K562 (cell line): ENCODE data around the gene BCL2L15. TPM values are rescaled to one million over a fixed set of nuclear protein-coding genes. Genes with fewer than 3 reads are reported as not detected.

Source experiments
- ETS1 ChIP-seq: conservative IDR thresholded peaks from 2 replicates; pipeline ENCODE4 v1.6.1; 2011; ENCODE audit warnings: low read depth, mild to moderate bottlenecking, low read length; ENCODE audit not compliant: control insufficient read depth
- FOXK1 ChIP-seq: sonication (generic); formaldehyde crosslinking; IDR thresholded peaks from 2 replicates; pipeline ENCODE4 v1.8.0; 2022; ENCODE audit warnings: missing genetic modification reagents, mild to moderate bottlenecking, borderline replicate concordance
- FOXM1 ChIP-seq, 2 experiments: fragments of 450-650 bp in 1 of 2; sonication (generic) in 1 of 2; formaldehyde crosslinking in 1 of 2; IDR thresholded peaks; 2 replicates each; pipeline versions ENCODE4 v1.6.1 to v1.9.0; 2017 to 2022; ENCODE audit warnings: low read depth in 2 of 2, mild to moderate bottlenecking in 2 of 2, missing genetic modification reagents in 1 of 2, moderate library complexity in 1 of 2
- GTF2F1 ChIP-seq: IDR thresholded peaks from 2 replicates; pipeline ENCODE4 v1.6.1; 2011; ENCODE audit warnings: low read depth, low read length, improper control_type of control experiment
- HIVEP1 ChIP-seq: fragments of 250-450 bp; sonication (Bioruptor Pico); IDR thresholded peaks from 2 replicates; pipeline ENCODE4 v1.4.0; 2020; ENCODE audit warnings: mild to moderate bottlenecking
- NELFE ChIP-seq: IDR thresholded peaks from 2 replicates; pipeline ENCODE4 v1.6.1; 2011; ENCODE audit warnings: mild to moderate bottlenecking; ENCODE audit not compliant: insufficient read depth, insufficient read length
- PURB ChIP-seq: sonication (generic); formaldehyde crosslinking; IDR thresholded peaks from 2 replicates; pipeline ENCODE4 v1.9.0; 2021; ENCODE audit warnings: low read depth, mild to moderate bottlenecking, missing genetic modification reagents
- TFAM ChIP-seq: fragments of 250-450 bp; sonication (Bioruptor Pico); conservative IDR thresholded peaks from 2 replicates; pipeline ENCODE4 v1.5.0; 2021; ENCODE audit warnings: mild to moderate bottlenecking, moderate library complexity
- THRAP3 ChIP-seq: fragments of 450-650 bp; IDR thresholded peaks from 2 replicates; pipeline ENCODE4 v1.6.1; 2016; ENCODE audit warnings: mild to moderate bottlenecking, inconsistent platforms, borderline replicate concordance
- ZFP30 ChIP-seq: fragments of 250-450 bp; sonication (Bioruptor Pico); IDR thresholded peaks from 2 replicates; pipeline ENCODE4 v1.8.0; 2022; ENCODE audit warnings: moderate library complexity, mild to moderate bottlenecking, inconsistent platforms, borderline replicate concordance
- ZNF175 ChIP-seq: fragments of 200-800 bp; sonication (Bioruptor generic); IDR thresholded peaks from 2 replicates; pipeline ENCODE4 v1.6.1; 2016; ENCODE audit warnings: low read depth, mild to moderate bottlenecking, missing genetic modification characterization, missing compliant biosample characterization
- ZNF696 ChIP-seq: fragments of 250-450 bp; sonication (Bioruptor Pico); conservative IDR thresholded peaks from 2 replicates; pipeline ENCODE4 v1.4.0; 2020; ENCODE audit warnings: mild to moderate bottlenecking, moderate library complexity
- ZNF778 ChIP-seq: fragments of 450-650 bp; formaldehyde crosslinking; IDR thresholded peaks from 2 replicates; pipeline ENCODE4 v1.4.0; 2020; ENCODE audit warnings: mild to moderate bottlenecking, moderate library complexity
- ZNF785 ChIP-seq: fragments of 250-450 bp; sonication (Bioruptor Pico); IDR thresholded peaks from 2 replicates; pipeline ENCODE4 v1.4.0; 2020; ENCODE audit warnings: mild to moderate bottlenecking
- polyA plus RNA-seq, 8 experiments: library from polyadenylated mRNA; depleted of rRNA in 4 of 8; stranded (reverse) in 5 of 8; unstranded in 3 of 8; fragments of >200 nt; fragmentation: Nextera tagmentation in 2 of 8; fragmentation: Illumina TruSeq in 1 of 8; extraction: Ambion mirVana in 2 of 8; extraction: Trizol in 1 of 8; gene quantifications; 2 replicates each; pipeline versions ENCODE4 v1.2.1 to v1.2.3, GENCODE V29; 2011 to 2014; ENCODE audit warnings: inconsistent platforms in 1 of 8, missing spikeins in 1 of 8
- total RNA-seq, 7 experiments: library from RNA; depleted of rRNA in 6 of 7; stranded (reverse); fragments of >200 nt in 6 of 7; fragmentation: Illumina TruSeq in 2 of 7; extraction: Trizol in 2 of 7; gene quantifications; 2 replicates each; pipeline versions ENCODE4 v1.2.1 to v1.2.3, GENCODE V29; 2011 to 2021; ENCODE audit warnings: low replicate concordance in 1 of 7
- TF ChIP-seq, protein P1 (sequence below), 2 experiments: fragments of 450-650 bp; formaldehyde crosslinking in 1 of 2; IDR thresholded peaks; 2 replicates each; pipeline versions ENCODE4 v1.4.0 to v1.6.1; 2014 to 2020; ENCODE audit warnings: mild to moderate bottlenecking in 2 of 2, borderline replicate concordance in 1 of 2, low read depth in 1 of 2
- TF ChIP-seq, protein P2 (sequence below): sonication (generic); formaldehyde crosslinking; IDR thresholded peaks from 2 replicates; pipeline ENCODE4 v1.8.0; 2022; ENCODE audit warnings: missing genetic modification reagents, mild to moderate bottlenecking, borderline replicate concordance

The BCL2L15 gene
- total and polyA plus RNA-seq, 9 of the 15 experiments (the other 6 are each of a cell fraction or from before 2014, with no cell fraction given), result 0.06 to 0.42 (median 0.28) TPM; not detected in 1

- TF ChIP-seq, protein P1, sequence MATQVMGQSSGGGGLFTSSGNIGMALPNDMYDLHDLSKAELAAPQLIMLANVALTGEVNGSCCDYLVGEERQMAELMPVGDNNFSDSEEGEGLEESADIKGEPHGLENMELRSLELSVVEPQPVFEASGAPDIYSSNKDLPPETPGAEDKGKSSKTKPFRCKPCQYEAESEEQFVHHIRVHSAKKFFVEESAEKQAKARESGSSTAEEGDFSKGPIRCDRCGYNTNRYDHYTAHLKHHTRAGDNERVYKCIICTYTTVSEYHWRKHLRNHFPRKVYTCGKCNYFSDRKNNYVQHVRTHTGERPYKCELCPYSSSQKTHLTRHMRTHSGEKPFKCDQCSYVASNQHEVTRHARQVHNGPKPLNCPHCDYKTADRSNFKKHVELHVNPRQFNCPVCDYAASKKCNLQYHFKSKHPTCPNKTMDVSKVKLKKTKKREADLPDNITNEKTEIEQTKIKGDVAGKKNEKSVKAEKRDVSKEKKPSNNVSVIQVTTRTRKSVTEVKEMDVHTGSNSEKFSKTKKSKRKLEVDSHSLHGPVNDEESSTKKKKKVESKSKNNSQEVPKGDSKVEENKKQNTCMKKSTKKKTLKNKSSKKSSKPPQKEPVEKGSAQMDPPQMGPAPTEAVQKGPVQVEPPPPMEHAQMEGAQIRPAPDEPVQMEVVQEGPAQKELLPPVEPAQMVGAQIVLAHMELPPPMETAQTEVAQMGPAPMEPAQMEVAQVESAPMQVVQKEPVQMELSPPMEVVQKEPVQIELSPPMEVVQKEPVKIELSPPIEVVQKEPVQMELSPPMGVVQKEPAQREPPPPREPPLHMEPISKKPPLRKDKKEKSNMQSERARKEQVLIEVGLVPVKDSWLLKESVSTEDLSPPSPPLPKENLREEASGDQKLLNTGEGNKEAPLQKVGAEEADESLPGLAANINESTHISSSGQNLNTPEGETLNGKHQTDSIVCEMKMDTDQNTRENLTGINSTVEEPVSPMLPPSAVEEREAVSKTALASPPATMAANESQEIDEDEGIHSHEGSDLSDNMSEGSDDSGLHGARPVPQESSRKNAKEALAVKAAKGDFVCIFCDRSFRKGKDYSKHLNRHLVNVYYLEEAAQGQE (IDR thresholded peaks at IDR 0.05; ENCODE audit: borderline replicate concordance), result peak; percentile 92
- TF ChIP-seq, protein P1 (CRISPR knock-in tag; IDR thresholded peaks at IDR 0.05; ENCODE audit: low read depth), result 0 out of 2 replicates have a peak, but pooled peaks have one; percentile 46
- TF ChIP-seq FOXM1 (IDR thresholded peaks at IDR 0.05; ENCODE audit: low read depth) (no peak), FOXM1 (CRISPR knock-in tag; IDR thresholded peaks at IDR 0.05; ENCODE audit: low read depth) (no peak; the same call in none of the 2 replicates), ZNF785 (CRISPR knock-in tag) (no peak), PURB (CRISPR knock-in tag) (no peak), ETS1 (peak; percentile 96), GTF2F1 (no peak), ZNF696 (CRISPR knock-in tag) (no peak), TFAM (CRISPR knock-in tag) (no peak), ZNF778 (CRISPR knock-in tag) (no peak), ZNF175 (CRISPR knock-in tag) (no peak), NELFE (no peak), FOXK1 (no peak; the same call in 1 of the 2 replicates), ZFP30 (CRISPR knock-in tag) (no peak), THRAP3 (no peak), HIVEP1 (CRISPR knock-in tag) (no peak)
- TF ChIP-seq, protein P2, sequence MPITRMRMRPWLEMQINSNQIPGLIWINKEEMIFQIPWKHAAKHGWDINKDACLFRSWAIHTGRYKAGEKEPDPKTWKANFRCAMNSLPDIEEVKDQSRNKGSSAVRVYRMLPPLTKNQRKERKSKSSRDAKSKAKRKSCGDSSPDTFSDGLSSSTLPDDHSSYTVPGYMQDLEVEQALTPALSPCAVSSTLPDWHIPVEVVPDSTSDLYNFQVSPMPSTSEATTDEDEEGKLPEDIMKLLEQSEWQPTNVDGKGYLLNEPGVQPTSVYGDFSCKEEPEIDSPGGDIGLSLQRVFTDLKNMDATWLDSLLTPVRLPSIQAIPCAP (CRISPR knock-in tag), result no peak
Observed at GRCh38 chr1:113928941-113929749, 41.8 kb upstream of the BCL2L15 start, which contains the start of gene HIPK1 (continued).
